Keratinocyte (primary cell): ENCODE measurements around the gene TMEM217. TPM values are rescaled to one million over a fixed set of nuclear protein-coding genes. Genes with fewer than 3 reads are reported as not detected.

Experiments used
- DNase-seq: peaks from one replicate; pipeline ENCODE4 v3.0.0-alpha.2; 2011; ENCODE audit warnings: low read depth, missing footprints, low spot score
- FAIRE-seq: peaks from 2 replicates; lab custom pipeline; 2011; peaks lifted over from hg19 to GRCh38; lab: Jason Lieb, UNC
- H2AFZ ChIP-seq: 2 replicates; pipeline ENCODE4 v1.6.0; 2012; ENCODE audit warnings: low read length, control low read depth, inconsistent platforms; ENCODE audit not compliant: control insufficient read depth
- H3K27ac ChIP-seq: 2 replicates; pipeline ENCODE4 v1.5.1; 2011; ENCODE audit warnings: low read length; ENCODE audit not compliant: control insufficient read depth, insufficient read depth
- H3K27me3 ChIP-seq: 3 replicates; pipeline ENCODE4 v1.6.0; 2011; ENCODE audit warnings: low read length; ENCODE audit not compliant: control insufficient read depth, insufficient read depth; ENCODE audit errors: extremely low read depth
- H3K36me3 ChIP-seq, 2 experiments: 2 replicates in 1 of 2; 3 replicates in 1 of 2; pipeline ENCODE4 v1.5.1; 2011; ENCODE audit warnings: low read length in 2 of 2, mild to moderate bottlenecking in 1 of 2; ENCODE audit not compliant: control insufficient read depth in 2 of 2, insufficient read depth in 2 of 2; ENCODE audit errors: extremely low read depth in 1 of 2
- H3K4me1 ChIP-seq: 3 replicates; pipeline ENCODE4 v1.5.1; 2011; ENCODE audit warnings: low read length; ENCODE audit not compliant: control insufficient read depth, insufficient read depth; ENCODE audit errors: extremely low read depth
- H3K4me2 ChIP-seq: 3 replicates; pipeline ENCODE4 v1.6.0; 2011; ENCODE audit warnings: low read depth, low read length; ENCODE audit not compliant: control insufficient read depth, insufficient read depth; ENCODE audit errors: extremely low read depth
- H3K4me3 ChIP-seq, 3 experiments: fragments of 200-600 bp in 1 of 3; sonication (generic) in 1 of 3; 2 replicates in 2 of 3; 3 replicates in 1 of 3; pipeline ENCODE4 v1.5.1; 2011 to 2016; ENCODE audit warnings: low read length in 3 of 3, mild to moderate bottlenecking in 3 of 3, control low read depth in 2 of 3, inconsistent platforms in 1 of 3, low read depth in 1 of 3, mixed read lengths in 1 of 3, mixed run types in 1 of 3, moderate library complexity in 1 of 3; ENCODE audit not compliant: control insufficient read depth in 2 of 3, insufficient read depth in 2 of 3; ENCODE audit errors: extremely low read depth in 1 of 3
- H3K79me2 ChIP-seq: 2 replicates; pipeline ENCODE4 v1.6.0; 2012; ENCODE audit warnings: low read length; ENCODE audit not compliant: control insufficient read depth, insufficient read depth
- H3K9ac ChIP-seq: 3 replicates; pipeline ENCODE4 v1.6.0; 2011; ENCODE audit warnings: low read length; ENCODE audit not compliant: control insufficient read depth, insufficient read depth; ENCODE audit errors: extremely low read depth
- H3K9me1 ChIP-seq: 3 replicates; pipeline ENCODE4 v1.6.0; 2011; ENCODE audit warnings: low read length; ENCODE audit not compliant: control insufficient read depth, insufficient read depth; ENCODE audit errors: extremely low read depth
- H3K9me3 ChIP-seq: 2 replicates; pipeline ENCODE4 v1.5.1; 2012; ENCODE audit warnings: low read depth, low read length; ENCODE audit not compliant: control insufficient read depth
- H4K20me1 ChIP-seq: 3 replicates; pipeline ENCODE4 v1.6.0; 2011; ENCODE audit warnings: low read length; ENCODE audit not compliant: control insufficient read depth, insufficient read depth; ENCODE audit errors: extremely low read depth
- CTCF ChIP-seq, 3 experiments: IDR thresholded peaks in 1 of 3; conservative IDR thresholded peaks in 1 of 3; optimal IDR thresholded peaks in 1 of 3; 2 replicates in 2 of 3; 3 replicates in 1 of 3; pipeline versions ENCODE3 to v1.5.1; 2011; ENCODE audit warnings: low read length in 3 of 3, mild to moderate bottlenecking in 3 of 3, moderate library complexity in 2 of 3, control low read depth in 1 of 3, inconsistent platforms in 1 of 3; ENCODE audit not compliant: insufficient read depth in 2 of 3; ENCODE audit errors: extremely low read depth in 1 of 3
- EZH2 ChIP-seq: IDR thresholded peaks from one replicate; pipeline ENCODE4 v1.6.1; 2012; ENCODE audit warnings: inconsistent platforms, mild to moderate bottlenecking, low read length, moderate library complexity
- dilution Hi-C: fragments of 300-500 bp; cut with MboI; formaldehyde crosslinking; loops from one replicate; pipeline ENCODE4 v1.7.0; 2020; ENCODE audit warnings: low sequenced_read_pairs; ENCODE audit not compliant: extremely low pct_ligation_motif_present
- polyA plus RNA-seq, 5 experiments: library from polyadenylated mRNA; depleted of rRNA in 3 of 5; stranded (reverse) in 3 of 5; stranded (forward) in 1 of 5; unstranded in 1 of 5; fragments of >200 nt; gene quantifications; 1 replicate in 1 of 5; 2 replicates in 3 of 5; 3 replicates in 1 of 5; pipeline versions ENCODE4 v1.2.1 to v1.2.3, GENCODE V29; 2011 to 2012; ENCODE audit warnings: missing spikeins in 2 of 5, low read depth in 1 of 5, low replicate concordance in 1 of 5

The TMEM217 gene
- polyA plus RNA-seq, 1 donor (not counting 4 experiments of a cell fraction or from before 2014, with no cell fraction given) = 0.80 TPM

- Histone ChIP-seq H3K4me3 (no peak overlapping the region), H3K9me1 (no peaks in the 10 kb centered on the region), H3K27me3 (no peaks in the 10 kb centered on the region), H2AFZ (no peak overlapping the region), H4K20me1 (no peaks in the 10 kb centered on the region), H3K36me3 (peaks cover under 1 to 1% of the 10 kb centered on the region in 2 experiments), H3K4me1 (no peaks in the 10 kb centered on the region), H3K9me3 (no peaks in the 10 kb centered on the region), H3K4me2 (no peak overlapping the region), H3K79me2 (no peaks in the 10 kb centered on the region), H3K27ac (no peak overlapping the region), H3K9ac (no peak overlapping the region)
- DNase-seq = no peak
- dilution Hi-C loops = no loop called here
- FAIRE-seq = no peak
- TF ChIP-seq EZH2 (no peak), CTCF (optimal IDR thresholded peaks at IDR 0.05 in 1 of 3, IDR thresholded peaks at IDR 0.05 in 1 of 3, conservative IDR thresholded peaks at IDR 0.05 in 1 of 3; ENCODE audit: extremely low read depth in 1 of 3, insufficient read depth in 2 of 3, low read length in 3 of 3) (no peak)
Measured at GRCh38 chr6:37180075-37180474, 77.9 kb downstream of the TMEM217 start.

GRCh38 chr6:37177935-37178517 is 79.9 kb downstream of the TMEM217 start:
- Histone ChIP-seq H3K4me2 (no peak overlapping the region), H3K79me2 (no peaks in the 10 kb centered on the region), H3K9ac (no peak overlapping the region), H2AFZ (no peak overlapping the region), H3K36me3 (peaks cover 5 to 13% of the 10 kb centered on the region in 2 experiments), H3K4me3 (no peak overlapping the region), H4K20me1 (no peaks in the 10 kb centered on the region), H3K27ac (no peak overlapping the region), H3K27me3 (no peaks in the 10 kb centered on the region), H3K9me3 (no peaks in the 10 kb centered on the region), H3K9me1 (no peaks in the 10 kb centered on the region), H3K4me1 (no peaks in the 10 kb centered on the region)
- no peak for TF ChIP-seq EZH2
- TF ChIP-seq CTCF (optimal IDR thresholded peaks at IDR 0.05 in 1 of 3, IDR thresholded peaks at IDR 0.05 in 1 of 3, conservative IDR thresholded peaks at IDR 0.05 in 1 of 3; ENCODE audit: extremely low read depth in 1 of 3, insufficient read depth in 2 of 3, low read length in 3 of 3) = no peak
- DNase-seq (no peak), FAIRE-seq (no peak)
- dilution Hi-C loops = no loop called here
